A673 (cell line): ENCODE measurements around the gene ADGRG1.

Experiments
- CTCF ChIP-seq: fragments of 300-800, 200-600 bp; sonication (generic); conservative IDR thresholded peaks from 2 replicates; pipeline ENCODE4 v1.5.1; 2017; ENCODE audit warnings: low read depth, mild to moderate bottlenecking, antibody characterized with exemption, low read length, moderate library complexity, mixed read lengths
- EZH2 ChIP-seq: fragments of 200-600 bp; sonication (generic); IDR thresholded peaks from 2 replicates; pipeline ENCODE4 v1.6.1; 2017; ENCODE audit warnings: borderline replicate concordance, low read depth, mild to moderate bottlenecking, mixed read lengths, antibody characterized with exemption, low read length; ENCODE audit not compliant: poor library complexity, severe bottlenecking

GRCh38 chr16:57606847-57607501 is 21.5 kb upstream of the ADGRG1 start:
- TF ChIP-seq CTCF: no peak
- TF ChIP-seq EZH2: no peak
